H9 (cell line): ENCODE results near the gene SRPK2. TPM values are rescaled to one million over a fixed set of nuclear protein-coding genes. Genes with fewer than 3 reads are reported as not detected.

Experiments used
- DNase-seq: peaks from one replicate; pipeline ENCODE4 v3.0.0-alpha.2; 2017
- H2AFZ ChIP-seq: one replicate; pipeline ENCODE4 v1.6.1; 2013; ENCODE audit warnings: mild to moderate bottlenecking, low read length, control low read depth, moderate library complexity
- H2AK5ac ChIP-seq: 2 replicates; pipeline ENCODE4 v1.6.1; 2013; ENCODE audit warnings: low read length, control low read depth, mixed read lengths; ENCODE audit not compliant: insufficient read length
- H2BK120ac ChIP-seq: one replicate; pipeline ENCODE4 v1.6.1; 2013; ENCODE audit warnings: low read depth, mild to moderate bottlenecking, low read length, control low read depth, inconsistent platforms; ENCODE audit not compliant: poor library complexity, severe bottlenecking
- H2BK12ac ChIP-seq: 2 replicates; pipeline ENCODE4 v1.6.1; 2013; ENCODE audit warnings: low read length, control low read depth, mixed read lengths, low read depth; ENCODE audit not compliant: insufficient read length
- H2BK15ac ChIP-seq: 2 replicates; pipeline ENCODE4 v1.6.1; 2013; ENCODE audit warnings: low read depth, low read length, control low read depth
- H2BK20ac ChIP-seq: one replicate; pipeline ENCODE4 v1.6.1; 2013; ENCODE audit warnings: low read depth, mild to moderate bottlenecking, low read length, control low read depth, inconsistent platforms; ENCODE audit not compliant: poor library complexity, severe bottlenecking
- H2BK5ac ChIP-seq: 2 replicates; pipeline ENCODE4 v1.6.1; 2013; ENCODE audit warnings: low read length, control low read depth, mixed read lengths; ENCODE audit not compliant: insufficient read length
- H3K14ac ChIP-seq: 2 replicates; pipeline ENCODE4 v1.6.1; 2013; ENCODE audit warnings: low read length, control low read depth; ENCODE audit not compliant: insufficient read depth
- H3K18ac ChIP-seq: 2 replicates; pipeline ENCODE4 v1.6.1; 2013; ENCODE audit warnings: low read depth, mild to moderate bottlenecking, mixed read lengths, low read length, control low read depth; ENCODE audit not compliant: insufficient read length
- H3K23ac ChIP-seq: 2 replicates; pipeline ENCODE4 v1.6.1; 2013; ENCODE audit warnings: low read length, control low read depth, mixed read lengths, low read depth; ENCODE audit not compliant: insufficient read length
- H3K23me2 ChIP-seq: 2 replicates; pipeline ENCODE4 v1.6.1; 2013; ENCODE audit warnings: low read depth, mild to moderate bottlenecking, mixed read lengths, low read length, control low read depth; ENCODE audit not compliant: insufficient read length, poor library complexity, severe bottlenecking
- H3K27ac ChIP-seq: 2 replicates; pipeline ENCODE4 v1.5.1; 2013; ENCODE audit warnings: low read length, control low read depth, mixed read lengths, low read depth; ENCODE audit not compliant: insufficient read length
- H3K27me3 ChIP-seq: 2 replicates; pipeline ENCODE4 v1.6.1; 2013; ENCODE audit warnings: low read length, control low read depth, inconsistent platforms; ENCODE audit not compliant: insufficient read depth
- H3K4ac ChIP-seq: 2 replicates; pipeline ENCODE4 v1.6.1; 2013; ENCODE audit warnings: low read depth, mild to moderate bottlenecking, control low read depth, inconsistent platforms, low read length, moderate library complexity
- H3K4me1 ChIP-seq: 2 replicates; pipeline ENCODE4 v1.6.1; 2013; ENCODE audit warnings: low read length, control low read depth, inconsistent platforms; ENCODE audit not compliant: insufficient read depth
- H3K4me2 ChIP-seq: 2 replicates; pipeline ENCODE4 v1.6.1; 2013; ENCODE audit warnings: low read length, control low read depth, mixed read lengths; ENCODE audit not compliant: insufficient read length, insufficient read depth
- H3K56ac ChIP-seq: 2 replicates; pipeline ENCODE4 v1.6.1; 2013; ENCODE audit warnings: low read depth, mild to moderate bottlenecking, mixed read lengths, low read length, control low read depth; ENCODE audit not compliant: insufficient read length
- H3K79me1 ChIP-seq: 2 replicates; pipeline ENCODE4 v1.6.1; 2013; ENCODE audit warnings: low read depth, mild to moderate bottlenecking, moderate library complexity, low read length, control low read depth, inconsistent platforms; ENCODE audit not compliant: insufficient read depth, poor library complexity, severe bottlenecking
- H3K79me2 ChIP-seq: 2 replicates; pipeline ENCODE4 v1.6.1; 2013; ENCODE audit warnings: low read length, control low read depth, inconsistent platforms; ENCODE audit not compliant: insufficient read depth
- H3K9ac ChIP-seq: 2 replicates; pipeline ENCODE4 v1.6.1; 2013; ENCODE audit warnings: low read length, control low read depth, mixed read lengths; ENCODE audit not compliant: insufficient read length; ENCODE audit errors: extremely low read depth
- H3K9me3 ChIP-seq: one replicate; pipeline ENCODE4 v1.6.1; 2013; ENCODE audit warnings: low read depth, low read length, inconsistent platforms; ENCODE audit not compliant: control insufficient read depth
- H3T11ph ChIP-seq: one replicate; pipeline ENCODE4 v1.6.1; 2013; ENCODE audit warnings: mild to moderate bottlenecking, low read length, control low read depth, inconsistent platforms
- H4K20me1 ChIP-seq: one replicate; pipeline ENCODE4 v1.6.1; 2013; ENCODE audit not compliant: control insufficient read depth, insufficient read length, insufficient read depth
- H4K5ac ChIP-seq: 2 replicates; pipeline ENCODE4 v1.6.1; 2013; ENCODE audit warnings: low read depth, mild to moderate bottlenecking, mixed read lengths, low read length, control low read depth; ENCODE audit not compliant: insufficient read length
- H4K8ac ChIP-seq: replicated peaks from 2 replicates; pipeline ENCODE4 v1.6.1; 2013; ENCODE audit warnings: low read length, control low read depth, mixed read lengths, low read depth; ENCODE audit not compliant: insufficient read length
- H4K91ac ChIP-seq: 2 replicates; pipeline ENCODE4 v1.6.1; 2013; ENCODE audit warnings: low read depth, mild to moderate bottlenecking, moderate library complexity, mixed read lengths, low read length, control low read depth; ENCODE audit not compliant: insufficient read length
- H3K27ac Mint-ChIP-seq, 3 experiments: 2 replicates in 2 of 3; 3 replicates in 1 of 3; pipeline ENCODE4 v1.8.0; 2020 to 2021; ENCODE audit warnings: mixed read lengths in 3 of 3, mild to moderate bottlenecking in 1 of 3, moderate library complexity in 1 of 3
- H3K27me3 Mint-ChIP-seq: 2 replicates; pipeline ENCODE4 v1.8.0; 2021; ENCODE audit warnings: low read depth, mild to moderate bottlenecking, moderate library complexity, mixed read lengths
- H3K36me3 Mint-ChIP-seq, 3 experiments: 2 replicates in 2 of 3; 3 replicates in 1 of 3; pipeline ENCODE4 v1.8.0; 2020 to 2021; ENCODE audit warnings: low read depth in 3 of 3, mixed read lengths in 3 of 3; ENCODE audit not compliant: insufficient read depth in 1 of 3
- H3K4me1 Mint-ChIP-seq, 2 experiments: 2 replicates each; pipeline ENCODE4 v1.8.0; 2020; ENCODE audit warnings: mixed read lengths in 2 of 2
- H3K4me3 Mint-ChIP-seq, 2 experiments: 2 replicates in 1 of 2; 3 replicates in 1 of 2; pipeline ENCODE4 v1.8.0; 2020 to 2021; ENCODE audit warnings: mild to moderate bottlenecking in 2 of 2, mixed read lengths in 2 of 2, moderate library complexity in 1 of 2
- H3K9me3 Mint-ChIP-seq, 2 experiments: 2 replicates in 1 of 2; 3 replicates in 1 of 2; pipeline ENCODE4 v1.8.0; 2020; ENCODE audit warnings: mild to moderate bottlenecking in 2 of 2, mixed read lengths in 2 of 2, moderate library complexity in 1 of 2
- WGBS: extraction: QIAGEN DNeasy Blood & Tissue Kit; methylation state at CpG from one replicate; pipeline ENCODE4 v1.1.7; 2013; ENCODE audit warnings: missing lambda C conversion rate, low lambda C conversion rate, mixed read lengths; ENCODE audit not compliant: insufficient read length; ENCODE audit errors: extremely low coverage; 5-methylcytosine and 5-hydroxymethylcytosine counted together
- total RNA-seq: library from RNA; stranded (reverse); gene quantifications from 2 replicates; pipeline ENCODE4 v1.2.1, GENCODE V29; 2021
- TF ChIP-seq, protein P1 (sequence below): fragments of 200-600 bp; sonication (generic); conservative IDR thresholded peaks from 3 replicates; pipeline ENCODE4 v1.8.0; 2021; ENCODE audit warnings: antibody characterized with exemption, mild to moderate bottlenecking

The SRPK2 gene
- total RNA-seq, 1 experiment from 2014 or later = 41.1 TPM

DNA sequence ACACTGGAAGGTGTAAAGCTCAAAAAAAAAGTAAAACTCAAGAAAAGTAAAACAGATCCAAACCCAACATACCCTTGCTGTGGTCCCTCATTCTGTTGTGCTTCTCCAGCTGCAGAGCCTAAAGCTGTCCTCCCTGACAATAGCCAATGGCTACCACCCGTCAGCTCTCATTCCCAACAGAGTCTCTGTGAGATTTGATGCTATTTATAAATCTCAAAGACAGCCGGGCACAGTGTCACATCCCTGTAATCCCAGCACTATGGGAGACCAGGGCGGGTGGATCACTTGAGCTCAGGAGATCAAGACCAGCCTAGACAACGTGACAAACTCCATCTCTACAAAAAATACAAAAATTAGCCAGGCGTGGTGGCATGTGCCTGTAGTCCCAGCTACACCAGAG, 258.7 kb downstream of the SRPK2 start:
- TF ChIP-seq, protein P1, sequence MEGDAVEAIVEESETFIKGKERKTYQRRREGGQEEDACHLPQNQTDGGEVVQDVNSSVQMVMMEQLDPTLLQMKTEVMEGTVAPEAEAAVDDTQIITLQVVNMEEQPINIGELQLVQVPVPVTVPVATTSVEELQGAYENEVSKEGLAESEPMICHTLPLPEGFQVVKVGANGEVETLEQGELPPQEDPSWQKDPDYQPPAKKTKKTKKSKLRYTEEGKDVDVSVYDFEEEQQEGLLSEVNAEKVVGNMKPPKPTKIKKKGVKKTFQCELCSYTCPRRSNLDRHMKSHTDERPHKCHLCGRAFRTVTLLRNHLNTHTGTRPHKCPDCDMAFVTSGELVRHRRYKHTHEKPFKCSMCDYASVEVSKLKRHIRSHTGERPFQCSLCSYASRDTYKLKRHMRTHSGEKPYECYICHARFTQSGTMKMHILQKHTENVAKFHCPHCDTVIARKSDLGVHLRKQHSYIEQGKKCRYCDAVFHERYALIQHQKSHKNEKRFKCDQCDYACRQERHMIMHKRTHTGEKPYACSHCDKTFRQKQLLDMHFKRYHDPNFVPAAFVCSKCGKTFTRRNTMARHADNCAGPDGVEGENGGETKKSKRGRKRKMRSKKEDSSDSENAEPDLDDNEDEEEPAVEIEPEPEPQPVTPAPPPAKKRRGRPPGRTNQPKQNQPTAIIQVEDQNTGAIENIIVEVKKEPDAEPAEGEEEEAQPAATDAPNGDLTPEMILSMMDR = no peak
- Mint-ChIP-seq H3K4me3 (no peak overlapping the region), H3K4me1 (peaks cover 15 to 19% of the 10 kb centered on the region in 2 experiments; a peak in 3 of 4 replicates), H3K27me3 (no peaks in the 10 kb centered on the region), H3K9me3 (no peaks in the 10 kb centered on the region), H3K36me3 (peaks cover 7 to 36% (median 19%) of the 10 kb centered on the region in 3 experiments; a peak in 6 of 7 replicates), H3K27ac (peak overlapping the region in 1 of 3 experiments; percentile 53; a peak in 1 of 7 replicates)
- Histone ChIP-seq H4K20me1 (no peaks in the 10 kb centered on the region), H3K27me3 (no peaks in the 10 kb centered on the region), H2AK5ac (no peak overlapping the region), H4K91ac (no peak overlapping the region), H2BK5ac (no peak overlapping the region), H2BK15ac (no peak overlapping the region), H3T11ph (no peak overlapping the region), H3K79me1 (no peaks in the 10 kb centered on the region), H2BK20ac (no peak overlapping the region), H3K79me2 (no peaks in the 10 kb centered on the region), H3K9me3 (no peaks in the 10 kb centered on the region), H3K27ac (no peak overlapping the region), H3K23ac (no peak overlapping the region), H4K8ac (no peak overlapping the region), H3K18ac (no peak overlapping the region), H2BK12ac (no peak overlapping the region), H2BK120ac (no peak overlapping the region), H3K9ac (no peak overlapping the region), H3K56ac (no peak overlapping the region), H2AFZ (no peak overlapping the region), H4K5ac (no peak overlapping the region), H3K4ac (no peak overlapping the region), H3K23me2 (no peaks in the 10 kb centered on the region), H3K4me1 (no peaks in the 10 kb centered on the region), H3K14ac (no peak overlapping the region), H3K4me2 (no peak overlapping the region)
- no peak for DNase-seq
- no CpG with 5 or more reads among the region's 5 CpGs for WGBS
